UCSD-AML1 (cell line): ENCODE data around the gene ZMYM5.
"Not testable (repeated sequence)": the region's sequence is repeated elsewhere in the genome, so short reads cannot be mapped to it uniquely, and the experiment has no call there.

Experiments
- DNase-seq: peaks from one replicate; lab custom pipeline; 2025; ENCODE audit not compliant: unreplicated experiment; lab: John Stamatoyannopoulos, UW

Gene ZMYM5

DNA sequence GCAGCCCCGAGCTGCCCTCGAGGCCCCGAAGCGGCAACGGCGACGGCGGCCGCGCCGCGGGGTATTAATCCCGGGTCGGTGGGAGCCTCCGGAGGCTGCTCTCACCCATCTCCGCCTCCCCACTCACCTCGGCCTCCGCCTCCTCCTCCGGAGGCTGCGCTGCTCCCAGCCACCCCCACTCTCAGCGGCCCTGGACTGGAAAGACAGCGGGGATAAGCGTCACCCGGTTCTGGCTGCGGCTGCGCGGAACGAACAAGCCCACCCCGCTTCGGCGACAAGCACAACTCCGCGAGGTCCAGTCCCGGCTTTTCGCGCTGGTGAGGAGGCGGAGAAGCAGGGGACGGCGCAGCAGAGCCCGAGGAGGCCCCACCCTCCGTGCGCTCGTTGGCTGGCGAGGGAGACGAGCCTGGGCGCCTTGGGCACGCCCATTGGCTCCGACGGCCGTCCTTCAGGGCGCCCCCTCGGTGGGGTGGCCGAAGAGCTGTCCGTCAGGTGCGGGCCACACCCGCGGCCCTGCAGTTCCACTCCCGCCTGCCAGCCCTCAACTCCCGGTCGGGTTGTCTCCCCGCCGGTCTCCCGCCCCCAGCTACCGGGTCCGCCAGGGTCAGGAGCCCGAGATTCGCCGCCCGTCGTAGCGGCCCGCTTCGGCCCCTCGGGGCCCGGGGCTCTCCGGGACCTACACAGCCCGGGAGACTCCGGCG is at the start of gene ZMYM5:
ZMYM5 (minus strand) TSS at position 327 of the 701 bp plus-strand sequence. CDS start 11,469 bp downstream, outside the sequence.
- peak; percentile 98 for DNase-seq

DNA sequence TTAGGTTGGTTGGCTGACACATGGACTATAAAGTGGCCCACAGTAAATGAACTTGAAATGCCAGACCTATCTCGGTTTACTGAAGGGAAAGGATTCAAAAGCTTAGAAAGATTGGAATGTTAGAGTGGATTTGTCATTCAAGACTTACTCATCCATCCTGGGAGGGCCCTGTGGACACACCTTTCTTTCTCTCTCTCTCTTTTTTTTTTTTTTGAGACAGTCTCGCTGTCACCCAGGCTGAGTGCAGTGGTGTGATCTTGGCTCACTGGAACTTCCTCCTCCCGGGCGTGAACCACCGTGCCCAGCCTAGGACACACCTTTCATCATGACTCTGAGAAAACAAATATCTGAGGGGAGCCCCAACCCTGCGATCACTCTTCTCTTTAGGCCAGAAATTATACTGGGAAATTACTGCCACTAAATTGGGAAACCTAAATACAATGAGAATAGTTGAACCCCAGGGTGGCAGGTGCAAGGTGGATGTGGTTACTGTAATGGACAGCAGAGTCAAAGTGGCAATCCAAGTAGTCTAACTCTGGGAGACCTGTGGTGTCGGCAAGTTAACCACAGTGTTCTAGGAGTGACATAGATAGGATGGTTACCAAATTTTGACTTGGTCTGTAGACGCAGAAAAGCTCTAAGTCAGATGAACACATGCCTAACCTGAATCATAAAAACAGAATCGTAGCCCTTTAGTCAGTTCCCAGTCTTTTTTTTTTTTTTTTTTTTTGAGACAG is 47.1 kb upstream of the ZMYM5 start:
- no peak for DNase-seq

DNA sequence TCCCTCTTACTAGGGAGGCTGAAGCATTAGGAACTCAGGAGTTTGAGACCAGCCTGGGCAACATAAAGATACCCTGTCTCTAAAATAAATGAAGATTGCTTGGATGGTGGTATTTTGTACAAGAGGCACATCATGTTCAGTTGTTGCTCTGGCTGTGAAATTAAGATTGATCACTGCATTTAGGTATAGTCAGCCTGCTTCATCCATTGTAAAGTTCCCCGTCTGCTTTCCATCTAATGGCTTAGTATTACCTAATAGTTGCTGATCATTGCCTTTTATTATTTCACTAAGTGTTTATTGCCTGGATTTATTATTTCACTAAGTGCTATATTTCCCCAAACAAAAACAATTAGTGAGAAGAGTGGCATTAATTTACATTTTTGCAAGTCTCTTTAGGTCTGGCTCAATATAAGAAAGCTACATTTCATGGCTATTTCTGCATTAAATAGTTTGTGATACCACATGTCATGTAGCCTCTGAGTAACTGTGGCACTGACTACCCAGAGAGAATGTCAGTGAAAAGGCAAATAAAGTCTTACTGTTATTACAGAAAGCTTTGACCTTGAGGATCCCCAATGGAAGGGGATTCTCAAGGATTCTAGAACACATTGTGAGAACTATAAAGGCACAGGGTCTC is 45.0 kb upstream of the ZMYM5 start:
- DNase-seq, result no peak

DNA sequence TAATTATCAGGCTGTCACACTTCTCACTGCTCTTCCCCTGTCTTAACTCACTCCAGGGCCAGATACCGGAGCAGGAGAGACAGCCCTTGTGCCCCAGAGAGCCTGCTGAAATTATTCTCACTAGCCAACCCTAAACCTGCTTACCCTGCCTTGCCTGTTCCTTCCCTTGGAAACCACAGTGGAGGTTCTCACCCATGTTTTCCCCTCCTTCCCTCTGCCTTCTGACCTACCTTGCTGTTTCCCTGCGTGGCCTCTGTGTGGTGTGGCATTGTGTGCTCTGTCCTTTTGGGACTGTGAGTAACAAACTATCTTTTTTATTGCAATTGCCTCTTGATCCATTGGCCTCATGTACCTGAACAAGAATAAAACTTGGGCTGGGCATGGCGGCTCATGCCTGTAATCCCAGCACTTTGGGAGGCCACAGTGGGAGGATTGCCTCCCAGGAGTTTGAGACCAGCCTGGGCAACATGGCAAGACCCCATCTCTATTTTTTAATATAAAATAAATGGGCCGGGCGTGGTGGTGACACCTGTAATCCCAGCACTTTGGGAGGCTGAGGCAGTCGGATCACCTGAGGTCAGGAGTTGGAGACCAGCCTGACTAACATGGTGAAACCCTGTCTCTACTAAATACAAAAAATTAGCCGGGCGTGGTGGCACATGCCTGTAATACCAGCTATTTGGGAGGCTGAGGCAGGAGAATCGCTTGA is 42.2 kb upstream of the ZMYM5 start:
- DNase-seq, result not testable (repeated sequence)

DNA sequence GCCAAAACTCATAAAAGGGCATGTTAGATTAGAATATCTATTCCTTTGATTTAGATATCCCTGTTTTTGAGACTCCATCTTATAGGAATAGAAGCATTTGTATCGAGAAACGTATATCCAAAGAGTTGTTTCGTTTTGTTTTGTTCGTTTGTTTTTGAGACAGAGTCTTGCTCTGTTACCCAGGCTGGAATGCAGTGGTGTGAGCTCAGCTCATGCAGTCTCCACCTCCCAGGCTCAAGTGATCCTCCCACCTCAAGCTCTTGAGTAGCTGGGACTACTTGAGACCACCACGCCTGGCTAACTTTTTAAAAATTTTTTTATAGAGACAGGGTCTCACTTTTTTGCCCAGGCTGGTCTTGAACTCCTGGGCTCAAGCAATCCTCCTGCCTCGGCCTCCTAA is 26.6 kb upstream of the ZMYM5 start:
- no peak for DNase-seq

DNA sequence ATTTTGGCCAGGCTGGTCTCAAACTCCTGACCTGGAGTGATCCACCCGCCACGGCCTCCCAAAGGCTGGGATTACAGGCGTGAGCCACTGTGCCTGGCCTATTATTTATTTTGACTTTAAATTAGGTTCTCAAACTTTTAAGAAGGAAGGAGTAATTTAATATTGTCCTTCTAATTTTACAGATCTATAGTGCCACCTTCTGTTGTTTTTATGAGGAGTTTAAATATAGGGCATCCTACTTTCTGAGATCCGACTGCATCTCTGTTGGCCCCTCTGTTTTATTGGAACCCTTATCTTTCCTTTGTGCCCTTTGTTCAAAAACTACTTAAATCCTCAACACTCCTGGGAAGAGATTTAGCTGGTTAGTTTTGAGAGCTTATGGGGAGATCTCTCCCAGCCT is 25.4 kb upstream of the ZMYM5 start:
- no peak for DNase-seq

DNA sequence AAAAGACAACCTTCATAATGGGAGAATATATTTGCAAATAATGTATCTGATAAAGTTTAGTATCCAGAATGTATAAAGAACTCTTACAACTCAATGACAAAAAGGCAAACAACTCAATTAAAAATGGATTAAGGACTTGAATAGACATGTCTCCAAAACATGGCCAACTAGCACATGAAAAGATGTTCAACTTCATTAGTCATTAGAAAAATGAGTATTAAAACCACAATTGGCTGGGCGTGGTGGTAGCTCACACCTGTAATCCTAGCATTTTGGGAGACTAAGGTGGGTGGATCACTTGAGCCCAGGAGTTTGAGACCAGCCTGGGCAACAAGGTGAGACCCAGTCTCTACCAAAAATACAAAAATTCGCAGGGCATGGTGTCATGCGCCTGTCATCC is 18.8 kb upstream of the ZMYM5 start:
- no peak for DNase-seq

DNA sequence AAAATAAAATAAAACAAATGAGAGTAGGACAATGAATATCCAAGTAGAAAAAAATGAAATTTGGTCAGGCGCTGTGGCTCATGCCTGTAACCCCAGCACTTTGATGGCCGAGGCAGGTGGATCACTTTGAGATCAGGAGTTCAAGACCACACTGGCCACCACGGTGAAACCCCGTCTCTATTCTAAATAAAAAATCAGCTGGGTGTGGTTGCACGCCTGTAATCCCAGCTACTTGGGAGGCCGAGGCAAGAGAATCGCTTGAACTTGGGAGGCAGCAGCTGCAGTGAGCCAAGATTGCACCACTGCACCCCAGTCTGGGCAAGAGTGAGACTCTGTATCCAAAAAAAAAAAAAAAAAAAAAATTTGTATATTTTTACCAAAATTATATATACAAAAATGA is 18.2 kb upstream of the ZMYM5 start:
- no peak for DNase-seq

DNA sequence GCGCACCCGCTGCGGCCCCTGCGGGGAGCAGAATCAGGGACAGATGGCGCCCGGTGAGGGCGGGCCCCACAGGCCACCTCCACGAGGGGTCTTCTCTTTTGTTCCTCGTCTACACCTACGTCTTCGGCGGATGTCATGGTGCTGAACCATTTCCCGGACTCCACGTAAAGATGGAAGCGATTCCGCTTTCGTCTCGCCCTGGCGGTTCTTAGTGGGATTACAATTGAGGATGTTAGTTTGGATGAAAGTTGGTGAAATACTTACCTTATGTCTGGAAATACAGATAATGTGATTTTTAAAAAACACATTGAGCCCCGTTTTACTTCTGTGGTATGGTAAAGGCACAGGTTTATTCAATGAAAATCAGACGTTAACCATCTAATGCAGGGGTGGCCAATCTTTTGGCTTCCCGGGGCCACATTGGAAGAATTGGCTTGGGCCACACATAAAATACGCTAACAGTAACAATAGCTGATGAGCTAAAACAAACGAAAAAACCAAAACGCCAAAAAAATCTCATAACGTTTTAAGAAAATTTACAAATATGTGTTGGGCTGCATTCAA is 1.4 kb upstream of the ZMYM5 start:
- no peak for DNase-seq

DNA sequence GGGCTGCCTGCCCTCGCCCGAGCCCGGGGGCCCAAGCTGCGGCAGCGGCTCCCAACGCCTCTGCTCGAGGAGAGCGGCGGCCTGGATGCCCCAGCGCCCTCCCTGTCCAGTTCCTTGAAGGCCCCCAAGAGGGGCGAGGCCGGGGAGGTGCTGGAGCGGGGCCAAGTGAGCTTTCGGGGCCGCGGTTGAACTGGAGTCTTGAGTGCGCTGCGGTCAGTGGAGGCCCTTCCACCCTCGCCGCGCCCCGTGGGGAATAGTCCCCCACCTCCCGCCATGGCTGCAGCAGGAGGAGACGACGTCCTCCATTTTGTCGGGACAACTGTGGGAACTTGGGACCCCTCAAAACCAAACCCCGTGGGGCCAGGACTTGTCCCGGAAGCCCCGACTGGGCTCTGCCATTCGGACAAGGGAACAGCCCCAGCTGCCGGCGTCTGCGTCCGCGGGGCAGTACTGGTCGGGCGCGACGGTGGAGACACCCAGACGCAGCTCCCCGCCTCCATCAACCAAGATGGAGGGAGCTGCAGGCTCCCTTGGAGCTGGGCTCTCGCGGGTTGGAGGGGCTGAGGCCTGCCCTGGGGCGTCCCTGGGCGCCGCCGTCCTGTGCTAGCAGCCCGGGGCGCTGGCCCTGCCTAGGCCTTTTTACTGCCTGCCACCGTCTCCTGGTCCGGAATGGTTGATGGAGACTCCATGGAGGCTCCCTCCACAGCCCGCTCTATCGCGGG is 736 bp upstream of the ZMYM5 start:
- no peak for DNase-seq

DNA sequence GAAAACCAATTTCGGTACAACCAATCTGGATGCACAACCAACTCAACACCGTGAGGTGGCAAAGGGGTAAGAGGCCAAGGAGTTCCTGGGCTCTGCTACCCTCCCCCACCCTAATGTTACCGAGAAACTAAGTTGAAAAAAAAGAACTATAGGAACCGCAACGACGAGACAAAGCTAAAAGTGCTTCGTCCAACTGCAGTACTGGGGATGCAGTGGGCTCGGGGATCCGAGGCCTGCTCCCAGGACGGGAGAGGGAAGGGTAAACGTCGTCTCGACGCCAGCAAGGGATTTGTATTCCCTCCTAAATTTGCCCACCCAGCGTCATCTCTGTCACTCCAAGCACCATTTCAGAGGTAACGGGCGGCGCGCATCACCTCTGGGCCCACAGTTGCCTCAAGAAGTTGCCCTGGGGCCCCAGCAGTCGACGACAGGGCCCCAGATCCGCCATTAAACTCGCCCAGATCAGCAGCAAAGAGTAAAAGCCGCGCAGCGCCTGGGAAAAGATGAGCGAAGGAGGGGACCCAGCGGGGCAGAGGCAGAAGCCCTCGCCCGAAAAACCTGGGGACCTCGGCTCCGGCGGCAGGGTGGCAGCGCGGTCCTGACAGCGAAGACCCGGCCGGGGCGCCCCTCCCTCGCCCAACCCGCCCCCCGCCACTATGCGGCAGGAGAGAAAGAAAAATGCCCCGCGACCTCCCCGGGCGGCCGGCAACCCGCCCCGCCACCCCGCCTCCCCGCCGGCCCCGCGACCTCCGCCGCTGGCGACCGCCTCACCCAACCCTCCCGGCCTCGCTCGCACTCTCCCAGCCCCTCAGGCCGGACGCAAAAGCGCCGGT is 752 bp downstream of the ZMYM5 start:
- peak; percentile 52 for DNase-seq

DNA sequence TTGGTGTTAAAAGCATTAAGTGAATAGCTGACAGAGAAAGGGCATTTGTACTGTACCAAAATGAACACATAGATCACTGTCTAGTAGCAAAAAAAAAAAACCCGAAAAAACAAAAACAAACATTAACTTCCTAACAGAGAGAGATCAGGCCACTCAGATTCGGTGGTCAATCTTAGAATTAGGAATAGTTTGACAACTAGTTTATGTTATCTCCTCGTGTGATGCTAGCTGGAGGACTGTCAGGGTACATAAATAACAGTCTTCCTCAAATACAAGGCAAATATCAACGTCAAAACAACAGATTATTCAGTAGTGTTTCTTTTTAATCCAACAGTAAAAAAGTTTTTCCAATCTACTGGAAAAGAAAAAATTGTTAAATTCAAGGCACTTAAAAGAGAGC is 1.7 kb downstream of the ZMYM5 start:
- DNase-seq, result no peak

DNA sequence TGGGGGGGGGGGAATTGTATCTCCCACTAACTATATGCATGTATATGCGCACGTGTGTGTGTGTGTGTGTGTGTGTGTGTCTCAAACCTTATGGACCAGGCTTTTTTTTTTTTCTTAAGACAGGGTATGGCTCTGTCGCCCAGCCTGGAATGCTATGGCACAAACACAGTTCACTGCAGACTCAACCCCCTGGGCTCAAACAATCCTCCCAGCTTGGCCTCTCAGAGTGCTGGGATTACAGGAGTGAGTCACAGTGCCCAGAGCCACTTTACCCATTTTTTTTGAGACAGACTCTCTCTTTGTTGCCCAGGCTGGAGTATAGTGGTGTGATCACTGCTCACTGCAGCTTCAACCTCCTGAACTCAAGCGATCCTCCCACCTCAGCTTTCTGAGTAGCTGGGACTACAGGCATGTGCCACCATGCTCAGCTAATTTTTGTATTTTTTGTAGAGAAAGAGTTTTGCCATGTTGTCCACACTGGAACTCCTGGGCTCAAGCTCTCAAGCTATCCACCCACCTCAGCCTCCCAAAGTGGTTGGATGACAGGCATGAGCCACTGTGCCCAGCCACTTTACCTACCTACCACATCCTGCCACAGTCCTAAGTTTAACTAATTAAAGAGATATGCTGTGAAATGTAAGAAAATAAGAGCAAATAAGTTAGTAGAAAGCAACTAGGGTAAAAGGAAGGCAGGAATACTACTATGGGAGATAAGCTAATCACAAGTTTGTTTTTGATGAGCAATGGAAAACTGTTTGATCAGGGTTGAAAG is 2.4 kb downstream of the ZMYM5 start:
- peak; percentile 13 for DNase-seq

DNA sequence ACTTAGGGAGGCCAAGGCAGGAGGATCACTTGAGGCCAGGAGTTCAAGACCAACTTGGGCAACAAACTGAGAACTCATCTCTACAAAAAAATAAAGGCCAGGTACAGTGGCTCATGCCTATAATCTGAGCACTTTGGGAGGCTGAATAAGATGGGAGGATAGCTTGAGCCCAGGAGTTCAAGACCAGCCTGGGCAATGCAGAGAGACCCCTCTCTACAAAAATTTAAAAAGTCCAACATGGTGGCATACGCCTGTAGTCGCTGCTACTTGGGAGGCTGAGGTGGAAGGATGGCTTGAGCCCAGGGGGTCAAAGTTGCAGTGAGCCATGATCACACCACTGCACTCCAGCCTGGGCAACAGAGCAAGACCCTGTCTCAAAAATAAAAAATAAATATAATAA is 5.8 kb downstream of the ZMYM5 start:
- DNase-seq, result not testable (repeated sequence)

DNA sequence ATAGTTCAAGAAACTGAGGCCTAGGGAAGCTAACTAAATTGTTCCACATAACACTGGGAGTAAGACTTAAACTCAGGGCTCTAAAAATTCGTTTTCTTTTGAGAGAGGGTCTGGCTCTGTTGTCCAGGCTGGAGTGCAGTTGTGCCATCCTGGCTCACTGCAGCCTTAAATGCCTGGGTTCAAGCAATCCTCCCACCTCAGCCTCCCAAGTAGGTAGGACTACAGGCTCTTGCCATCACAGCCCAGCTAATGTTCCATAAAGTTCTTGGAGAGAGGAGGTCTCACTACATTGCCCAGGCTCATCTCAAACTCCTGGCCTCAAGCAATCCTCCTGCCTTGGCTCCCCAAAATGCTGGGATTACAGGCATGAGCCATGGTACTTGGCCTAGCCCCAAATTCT is 10.7 kb downstream of the ZMYM5 start:
- DNase-seq, result no peak

DNA sequence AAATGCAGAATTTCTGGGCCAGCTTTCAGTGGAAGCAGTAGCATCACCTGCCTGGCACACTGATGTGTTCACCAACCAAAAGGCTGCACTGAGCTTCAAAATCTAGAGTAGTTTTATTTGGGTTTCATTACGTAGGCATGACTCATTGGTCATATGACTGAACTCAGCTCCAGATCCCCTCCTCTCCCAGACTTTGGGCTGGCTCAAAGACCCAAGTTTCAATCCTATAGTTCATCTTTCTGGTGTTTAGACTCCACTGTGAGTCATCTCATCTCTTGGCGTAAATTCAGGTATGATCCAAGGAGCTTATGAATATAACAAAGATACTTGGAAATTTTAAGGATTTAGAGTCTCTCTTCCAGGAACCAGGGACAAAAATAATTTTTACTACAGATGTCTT is 17.7 kb downstream of the ZMYM5 start:
- no peak for DNase-seq

DNA sequence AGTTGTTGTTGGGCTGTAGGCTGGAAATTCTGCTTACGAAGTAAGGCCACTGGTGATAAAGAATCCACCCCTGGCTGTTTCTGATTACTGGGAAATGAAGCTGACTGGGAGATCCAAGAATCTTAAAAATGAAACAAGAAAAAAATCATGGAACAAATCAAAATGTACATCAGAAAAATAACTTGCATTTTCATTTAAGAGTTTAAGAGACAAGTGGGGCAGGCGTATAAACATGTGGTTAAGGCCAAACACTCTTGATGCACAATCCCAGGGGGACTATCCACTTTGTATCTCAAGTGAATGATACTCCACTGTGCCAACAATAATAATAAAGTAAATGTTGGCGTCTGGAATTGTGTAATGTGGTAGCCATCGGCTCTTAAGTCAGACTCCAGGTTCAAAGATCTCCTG is 24.6 kb downstream of the ZMYM5 start:
- DNase-seq, result no peak

DNA sequence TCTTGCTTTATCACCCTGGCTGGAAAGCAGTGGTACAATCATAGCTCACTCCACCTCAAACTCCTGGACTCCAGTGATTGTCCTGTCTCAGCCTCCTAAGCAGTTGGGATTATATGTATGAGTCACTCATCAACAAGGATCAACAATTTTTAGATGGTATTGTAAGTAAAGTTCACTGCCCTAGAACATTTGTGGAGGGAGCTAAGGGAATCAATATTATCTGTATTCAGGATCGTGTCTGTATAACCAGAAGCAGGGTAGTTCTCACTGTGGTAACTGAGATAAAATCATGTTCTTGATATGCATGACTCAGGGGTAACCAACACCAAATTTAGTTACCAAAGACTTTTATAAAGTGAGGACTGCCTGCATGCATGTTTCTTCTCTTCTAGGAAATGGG is 27.0 kb downstream of the ZMYM5 start:
- DNase-seq, result no peak

DNA sequence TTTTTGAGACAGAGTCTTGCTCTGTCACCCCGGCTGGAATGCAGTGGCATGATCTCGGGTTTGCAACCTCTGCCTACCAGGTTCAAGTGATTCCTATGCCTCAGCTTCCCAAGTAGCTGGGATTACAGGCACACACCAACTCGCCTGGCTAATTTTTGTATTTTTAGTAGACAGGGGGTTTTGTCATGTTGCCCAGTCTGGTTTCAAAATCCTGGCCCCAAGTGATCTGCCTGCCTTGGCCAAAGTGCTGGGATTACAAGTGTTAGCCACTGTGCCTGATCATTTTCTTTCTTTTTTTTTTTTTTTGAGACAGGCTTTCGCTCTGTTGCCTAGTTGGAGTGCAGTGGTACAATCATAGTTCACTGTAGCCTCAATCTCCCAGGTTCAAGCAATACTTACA is 28.7 kb downstream of the ZMYM5 start:
- DNase-seq, result no peak
